Panc1 (cell line): ENCODE data around the gene AP3D1. TPM values are rescaled to one million over a fixed set of nuclear protein-coding genes. Genes with fewer than 3 reads are reported as not detected.

Experiments
- ATAC-seq: fragments of 200-7000 bp; cut with Tn5 transposase; 2 replicates; pipeline ENCODE4 v1.9.1; 2020; ENCODE audit warnings: mild to moderate bottlenecking, moderate library complexity
- BruUV-seq: library from RNA; stranded (reverse); fragments of 400-500 nt; replicated peaks from 2 replicates; lab custom pipeline; 2021; lab: Mats Ljungman, UMichigan
- CTCF ChIA-PET: fragments of 300-600 bp; sonication (Branson Sonifier 250); formaldehyde crosslinking; loops from one replicate; lab custom pipeline; 2022; ENCODE audit warnings: antibody characterized with exemption; lab: Charles Lee
- POLR2A ChIA-PET: fragments of 300-600 bp; sonication (Branson Sonifier 250); formaldehyde crosslinking; loops from one replicate; lab custom pipeline; 2022; ENCODE audit warnings: antibody characterized with exemption; lab: Charles Lee
- DNase-seq: peaks from one replicate; pipeline ENCODE4 v3.0.0-alpha.2; 2010; ENCODE audit warnings: low read depth, low spot score
- H3K27ac ChIP-seq: 2 replicates; pipeline ENCODE4 v1.5.1; 2011; ENCODE audit warnings: mild to moderate bottlenecking, low read length, inconsistent platforms
- H3K27me3 ChIP-seq: fragments of 200-500 bp; sonication (Bioruptor generic); 2 replicates; pipeline ENCODE4 v1.6.0; 2014; ENCODE audit warnings: low read length, inconsistent platforms; ENCODE audit not compliant: control insufficient read depth, insufficient read depth
- H3K36me3 ChIP-seq: fragments of 200-500 bp; sonication (Bioruptor generic); 2 replicates; pipeline ENCODE4 v1.5.1; 2014; ENCODE audit warnings: inconsistent platforms, mild to moderate bottlenecking, low read length, moderate library complexity; ENCODE audit not compliant: control insufficient read depth, insufficient read depth
- H3K4me1 ChIP-seq: 2 replicates; pipeline ENCODE4 v1.5.1; 2011; ENCODE audit warnings: inconsistent platforms, mild to moderate bottlenecking, low read length, moderate library complexity; ENCODE audit not compliant: control insufficient read depth, insufficient read depth
- H3K4me3 ChIP-seq, 2 experiments: 2 replicates each; pipeline ENCODE4 v1.5.1; 2011 to 2012; ENCODE audit warnings: low read depth in 2 of 2, low read length in 2 of 2, mild to moderate bottlenecking in 2 of 2, inconsistent platforms in 1 of 2, moderate library complexity in 1 of 2
- H3K9me3 ChIP-seq: fragments of 200-500 bp; sonication (Bioruptor generic); 2 replicates; pipeline ENCODE4 v1.5.1; 2014; ENCODE audit warnings: low read depth, mild to moderate bottlenecking, inconsistent platforms, low read length, moderate library complexity; ENCODE audit not compliant: control insufficient read depth, insufficient read depth
- POLR2AphosphoS5 ChIP-seq: IDR thresholded peaks from 2 replicates; pipeline ENCODE4 v1.6.1; 2012; ENCODE audit warnings: mild to moderate bottlenecking, low read depth, low read length, moderate library complexity
- REST ChIP-seq, 2 experiments: IDR thresholded peaks; 2 replicates each; pipeline ENCODE4 v1.6.1; 2011 to 2012; ENCODE audit warnings: low read depth in 2 of 2, control low read depth in 1 of 2, low read length in 1 of 2, mild to moderate bottlenecking in 1 of 2, moderate library complexity in 1 of 2; ENCODE audit not compliant: insufficient read depth in 1 of 2
- SIN3A ChIP-seq: IDR thresholded peaks from 2 replicates; pipeline ENCODE4 v1.6.1; 2012; ENCODE audit warnings: low read depth, mild to moderate bottlenecking, low read length, moderate library complexity, borderline replicate concordance; ENCODE audit not compliant: insufficient read depth
- TCF7L2 ChIP-seq: IDR thresholded peaks from 2 replicates; pipeline ENCODE4 v1.6.1; 2011; ENCODE audit warnings: mild to moderate bottlenecking, low read depth, low read length, inconsistent platforms
- in situ Hi-C: cut with HindIII; loops from 2 replicates; pipeline ENCODE4 v1.10.0; 2016; ENCODE audit warnings: low sequenced_read_pairs, low pct_unique_long_range_greater_than_20kb
- intact Hi-C: fragments of 100-400 bp; cut with micrococcal nuclease; formaldehyde crosslinking; loops from one replicate; pipeline ENCODE4 v1.10.0; 2022; ENCODE audit not compliant: unreplicated experiment
- total RNA-seq: library from RNA; stranded (reverse); gene quantifications from one replicate; pipeline ENCODE4 v1.2.1, GENCODE V29; 2021; ENCODE audit not compliant: unreplicated experiment
- TF ChIP-seq, protein P1 (sequence below): fragments of 450-650 bp; IDR thresholded peaks from 2 replicates; pipeline ENCODE4 v1.5.1; 2017; ENCODE audit warnings: mild to moderate bottlenecking

AP3D1 gene
- total RNA-seq, 1 experiment from 2014 or later: 167 TPM

DNA sequence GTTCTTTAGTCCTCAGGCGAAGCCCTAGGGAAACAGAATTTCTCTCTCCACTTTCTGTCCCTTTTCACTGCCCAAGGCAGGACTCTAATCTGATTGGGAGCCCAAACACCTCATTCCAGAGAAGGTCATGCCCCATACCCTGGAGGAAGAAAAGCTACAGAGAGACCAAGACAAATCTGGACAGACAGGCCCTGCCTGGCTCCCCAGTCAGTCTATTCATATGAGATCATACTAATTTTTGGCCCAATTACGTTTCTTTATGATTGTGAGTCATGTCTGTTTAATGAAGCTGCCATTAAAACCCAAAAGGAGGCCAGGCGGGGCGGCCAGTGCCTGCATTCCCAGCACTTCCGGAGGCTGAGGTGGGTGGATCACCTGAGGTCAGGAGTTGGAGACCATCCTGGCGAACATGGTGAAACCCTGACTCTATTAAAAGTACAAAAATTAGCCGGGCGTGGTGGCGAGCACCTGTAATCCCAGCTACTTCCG lies 3.3 kb upstream of the AP3D1 start:
- Histone ChIP-seq H3K4me3 (no peak overlapping the region), H3K36me3 (peaks cover 5% of the 10 kb centered on the region; the same call in 1 of the 2 replicates), H3K27ac (no peak overlapping the region), H3K4me1 (peaks cover under 1% of the 10 kb centered on the region; the same call in 1 of the 2 replicates), H3K27me3 (no peaks in the 10 kb centered on the region), H3K9me3 (no peaks in the 10 kb centered on the region)
- no peak for TF ChIP-seq POLR2AphosphoS5
- TF ChIP-seq REST (IDR thresholded peaks at IDR 0.05; ENCODE audit: insufficient read depth in 1 of 2, low read depth in 2 of 2, low read length in 1 of 2): no peak
- TF ChIP-seq, protein P1, sequence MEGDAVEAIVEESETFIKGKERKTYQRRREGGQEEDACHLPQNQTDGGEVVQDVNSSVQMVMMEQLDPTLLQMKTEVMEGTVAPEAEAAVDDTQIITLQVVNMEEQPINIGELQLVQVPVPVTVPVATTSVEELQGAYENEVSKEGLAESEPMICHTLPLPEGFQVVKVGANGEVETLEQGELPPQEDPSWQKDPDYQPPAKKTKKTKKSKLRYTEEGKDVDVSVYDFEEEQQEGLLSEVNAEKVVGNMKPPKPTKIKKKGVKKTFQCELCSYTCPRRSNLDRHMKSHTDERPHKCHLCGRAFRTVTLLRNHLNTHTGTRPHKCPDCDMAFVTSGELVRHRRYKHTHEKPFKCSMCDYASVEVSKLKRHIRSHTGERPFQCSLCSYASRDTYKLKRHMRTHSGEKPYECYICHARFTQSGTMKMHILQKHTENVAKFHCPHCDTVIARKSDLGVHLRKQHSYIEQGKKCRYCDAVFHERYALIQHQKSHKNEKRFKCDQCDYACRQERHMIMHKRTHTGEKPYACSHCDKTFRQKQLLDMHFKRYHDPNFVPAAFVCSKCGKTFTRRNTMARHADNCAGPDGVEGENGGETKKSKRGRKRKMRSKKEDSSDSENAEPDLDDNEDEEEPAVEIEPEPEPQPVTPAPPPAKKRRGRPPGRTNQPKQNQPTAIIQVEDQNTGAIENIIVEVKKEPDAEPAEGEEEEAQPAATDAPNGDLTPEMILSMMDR: no peak
- no peak for TF ChIP-seq SIN3A
- no peak for TF ChIP-seq TCF7L2
- in situ Hi-C loops: no loop called here
- DNase-seq (no peak), ATAC-seq (no peak)
- intact Hi-C loops: loop anchor here (5.0 kb wide), 2 partner anchors 78 to 163 kb away; no protein-coding TSS in a partner anchor
- BruUV-seq: no TSS peak
- POLR2A ChIA-PET: no interaction called here
- CTCF ChIA-PET: no interaction called here

DNA sequence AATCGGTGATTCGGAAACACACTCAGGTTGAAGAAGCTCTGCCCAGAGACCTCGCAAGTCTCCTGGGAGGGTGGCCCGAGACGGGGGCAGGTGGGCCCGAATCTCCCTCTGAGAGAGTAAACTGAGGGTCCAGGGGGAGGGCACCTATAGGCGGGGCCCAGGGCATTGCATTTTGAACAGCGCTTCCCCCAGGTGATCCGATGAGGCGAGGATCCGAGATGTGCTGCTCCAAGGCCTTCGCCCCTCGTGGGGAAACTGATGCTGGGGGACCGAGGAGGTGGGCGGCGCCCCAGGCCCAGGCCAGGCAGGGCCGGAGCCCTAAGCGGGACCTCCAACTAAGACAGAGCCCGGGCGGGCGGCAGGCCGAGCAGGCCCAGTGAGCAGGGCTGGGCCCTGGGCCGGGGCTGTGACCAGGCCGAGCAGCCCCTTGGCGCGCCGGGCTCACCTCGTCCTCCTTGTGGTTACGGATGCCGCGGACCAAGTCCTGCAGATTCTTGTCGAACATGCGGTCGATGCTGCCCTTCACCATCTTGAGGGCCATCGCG lies 500 bp downstream of the AP3D1 start:
- no peaks in the 10 kb centered on the region for H3K9me3 ChIP-seq
- intact Hi-C loops: no loop called here
- H3K27me3 ChIP-seq: no peaks in the 10 kb centered on the region
- DNase-seq (no peak), ATAC-seq (peak; percentile 37)
- in situ Hi-C loops: no loop called here
- TF ChIP-seq POLR2AphosphoS5 (no peak), TCF7L2 (no peak), SIN3A (no peak), REST (IDR thresholded peaks at IDR 0.05; ENCODE audit: insufficient read depth in 1 of 2, low read depth in 2 of 2, low read length in 1 of 2) (no peak)
- TF ChIP-seq, protein P1: no peak
- H3K36me3 ChIP-seq: peaks cover 5% of the 10 kb centered on the region; the same call in 1 of the 2 replicates
- no TSS peak for BruUV-seq
- H3K4me3 ChIP-seq: peak overlapping the region; percentile 76 to 91
- peaks cover 20% of the 10 kb centered on the region for H3K4me1 ChIP-seq
- H3K27ac ChIP-seq: peak overlapping the region; percentile 89
- ChIA-PET CTCF (no interaction called here), POLR2A (no interaction called here)
